H1 (cell line): Measurements from ENCODE around the gene KLRK1. TPM values are rescaled to one million over a fixed set of nuclear protein-coding genes. Genes with fewer than 3 reads are reported as not detected.
"Not testable (repeated sequence)": the region's sequence is repeated elsewhere in the genome, so short reads cannot be mapped to it uniquely, and the experiment has no call there.

Experiments used
- CTCF ChIA-PET: fragments of 300-600 bp; sonication (Branson Sonifier 250); formaldehyde crosslinking; loops from one replicate; lab custom pipeline; 2021; ENCODE audit not compliant: partially characterized antibody; lab: Charles Lee
- POLR2A ChIA-PET: fragments of 300-600 bp; sonication (Branson Sonifier 250); formaldehyde crosslinking; loops from one replicate; lab custom pipeline; 2021; ENCODE audit warnings: inconsistent platforms; ENCODE audit not compliant: partially characterized antibody; lab: Charles Lee
- DNase-seq, 2 experiments: peaks; one replicate each; pipeline versions ENCODE4 v3.0.0 to v3.0.0-alpha.2; 2010 to 2022; ENCODE audit warnings: low spot score in 2 of 2, low read depth in 1 of 2, mixed read lengths in 1 of 2
- FAIRE-seq: peaks from 2 replicates; lab custom pipeline; 2011; peaks lifted over from hg19 to GRCh38; lab: Jason Lieb, UNC
- H2AFZ ChIP-seq: 2 replicates; pipeline ENCODE4 v1.8.1; 2012; ENCODE audit warnings: low read length, inconsistent platforms
- H2AK5ac ChIP-seq: 2 replicates; pipeline ENCODE4 v1.6.1; 2013; ENCODE audit warnings: low read depth, low read length
- H2BK120ac ChIP-seq: replicated peaks from 2 replicates; pipeline ENCODE3; 2013; ENCODE audit warnings: low read depth, low read length, inconsistent platforms
- H2BK12ac ChIP-seq: 2 replicates; pipeline ENCODE4 v1.6.1; 2013; ENCODE audit warnings: low read depth, low read length
- H2BK15ac ChIP-seq: 2 replicates; pipeline ENCODE4 v1.6.1; 2013; ENCODE audit warnings: low read length
- H2BK20ac ChIP-seq: 2 replicates; pipeline ENCODE4 v1.6.1; 2013; ENCODE audit warnings: low read length
- H2BK5ac ChIP-seq: 2 replicates; pipeline ENCODE4 v1.6.1; 2013; ENCODE audit warnings: low read depth, low read length
- H3K14ac ChIP-seq: 2 replicates; pipeline ENCODE4 v1.6.1; 2013; ENCODE audit warnings: inconsistent platforms; ENCODE audit not compliant: insufficient read length
- H3K18ac ChIP-seq: 2 replicates; pipeline ENCODE4 v1.6.1; 2013; ENCODE audit warnings: low read length; ENCODE audit errors: extremely low read depth
- H3K23ac ChIP-seq: 2 replicates; pipeline ENCODE4 v1.6.1; 2013; ENCODE audit warnings: inconsistent platforms; ENCODE audit not compliant: insufficient read length
- H3K23me2 ChIP-seq: 2 replicates; pipeline ENCODE4 v1.6.1; 2013; ENCODE audit warnings: low read depth, low read length
- H3K27ac ChIP-seq: 2 replicates; pipeline ENCODE4 v1.6.1; 2011; ENCODE audit warnings: low read depth, low read length, inconsistent platforms
- H3K27me3 ChIP-seq, 4 experiments: replicated peaks in 1 of 4; 1 replicate in 1 of 4; 2 replicates in 3 of 4; pipeline versions ENCODE4 v1.6.1 to v1.8.1; 2011 to 2013; ENCODE audit warnings: low read length in 3 of 4, mild to moderate bottlenecking in 3 of 4, inconsistent platforms in 2 of 4, mixed read lengths in 2 of 4, moderate library complexity in 1 of 4; ENCODE audit not compliant: control insufficient read depth in 3 of 4, insufficient read depth in 3 of 4; ENCODE audit errors: extremely low read depth in 1 of 4
- H3K36me3 ChIP-seq, 4 experiments: 2 replicates each; pipeline versions ENCODE4 v1.6.1 to v1.8.1; 2011 to 2013; ENCODE audit warnings: mild to moderate bottlenecking in 4 of 4, low read length in 3 of 4, moderate library complexity in 2 of 4, control low read depth in 1 of 4, inconsistent platforms in 1 of 4; ENCODE audit not compliant: insufficient read depth in 4 of 4, control insufficient read depth in 2 of 4
- H3K4ac ChIP-seq: replicated peaks from 2 replicates; pipeline ENCODE3; 2013; ENCODE audit warnings: low read length, low read depth, mixed read lengths, inconsistent platforms; ENCODE audit not compliant: insufficient read length
- H3K4me1 ChIP-seq, 4 experiments: replicated peaks in 1 of 4; 1 replicate in 1 of 4; 2 replicates in 3 of 4; pipeline versions ENCODE4 v1.6.1 to v1.8.1; 2011 to 2013; ENCODE audit warnings: low read length in 3 of 4, inconsistent platforms in 2 of 4, mixed read lengths in 1 of 4; ENCODE audit not compliant: insufficient read depth in 4 of 4, control insufficient read depth in 3 of 4
- H3K4me2 ChIP-seq, 2 experiments: 2 replicates each; pipeline versions ENCODE4 v1.6.1 to v1.8.1; 2011 to 2013; ENCODE audit warnings: low read depth in 2 of 2, low read length in 2 of 2, control low read depth in 1 of 2, inconsistent platforms in 1 of 2, mild to moderate bottlenecking in 1 of 2; ENCODE audit not compliant: insufficient read depth in 1 of 2
- H3K4me3 ChIP-seq, 4 experiments: fragments of 200-600, 300-600 bp in 1 of 4; sonication (generic), shearing (Covaris generic), sonication (Bioruptor Twin) in 1 of 4; 2 replicates each; pipeline versions ENCODE4 v1.5.1 to v1.8.1; 2011 to 2016; ENCODE audit warnings: low read length in 4 of 4, low read depth in 3 of 4, control low read depth in 2 of 4, inconsistent platforms in 2 of 4, mild to moderate bottlenecking in 2 of 4, mixed read lengths in 1 of 4, moderate library complexity in 1 of 4; ENCODE audit not compliant: insufficient read depth in 2 of 4; ENCODE audit errors: extremely low read depth in 1 of 4
- H3K56ac ChIP-seq: replicated peaks from 2 replicates; pipeline ENCODE3; 2013; ENCODE audit warnings: low read depth, mild to moderate bottlenecking, mixed read lengths, low read length, inconsistent platforms; ENCODE audit not compliant: insufficient read length
- H3K79me1 ChIP-seq: 2 replicates; pipeline ENCODE4 v1.6.1; 2013; ENCODE audit warnings: low read depth, low read length, control low read depth
- H3K79me2 ChIP-seq, 2 experiments: 2 replicates each; pipeline versions ENCODE4 v1.6.1 to v1.8.1; 2012 to 2013; ENCODE audit warnings: low read length in 2 of 2, mild to moderate bottlenecking in 2 of 2, inconsistent platforms in 1 of 2; ENCODE audit not compliant: insufficient read depth in 2 of 2, control insufficient read depth in 1 of 2
- H3K9ac ChIP-seq, 4 experiments: replicated peaks in 1 of 4; 1 replicate in 1 of 4; 2 replicates in 3 of 4; pipeline versions ENCODE4 v1.6.1 to v1.8.1; 2011 to 2013; ENCODE audit warnings: low read depth in 3 of 4, low read length in 3 of 4, control low read depth in 2 of 4, mild to moderate bottlenecking in 2 of 4, moderate library complexity in 2 of 4, inconsistent platforms in 1 of 4; ENCODE audit errors: extremely low read depth in 1 of 4
- H3K9me3 ChIP-seq, 2 experiments: 2 replicates each; pipeline versions ENCODE4 v1.6.1 to v1.8.1; 2012 to 2013; ENCODE audit warnings: mild to moderate bottlenecking in 2 of 2, moderate library complexity in 2 of 2, control low read depth in 1 of 2, inconsistent platforms in 1 of 2, low read depth in 1 of 2, low read length in 1 of 2, mixed read lengths in 1 of 2; ENCODE audit not compliant: insufficient read depth in 2 of 2
- H4K20me1 ChIP-seq, 2 experiments: replicated peaks in 1 of 2; 2 replicates each; pipeline versions ENCODE3 to v1.8.1; 2011 to 2013; ENCODE audit warnings: inconsistent platforms in 2 of 2, low read length in 2 of 2, mild to moderate bottlenecking in 1 of 2; ENCODE audit not compliant: insufficient read depth in 2 of 2, control insufficient read depth in 1 of 2
- H4K5ac ChIP-seq: 2 replicates; pipeline ENCODE4 v1.6.1; 2013; ENCODE audit warnings: low read length, low read depth, mixed read lengths, inconsistent platforms; ENCODE audit not compliant: insufficient read length
- H4K8ac ChIP-seq: 2 replicates; pipeline ENCODE4 v1.8.0; 2013; ENCODE audit warnings: mild to moderate bottlenecking, moderate library complexity, low read length, inconsistent platforms; ENCODE audit not compliant: insufficient read depth; ENCODE audit errors: extremely low read depth
- H4K91ac ChIP-seq: replicated peaks from 2 replicates; pipeline ENCODE3; 2013; ENCODE audit warnings: low read length, mixed read lengths, inconsistent platforms; ENCODE audit not compliant: insufficient read length
- WGBS, 2 experiments: shearing (Covaris generic) in 1 of 2; methylation state at CpG; one replicate each; pipeline versions ENCODE4 v1.1.6 to v1.1.7; 2013 to 2015; ENCODE audit warnings: low lambda C conversion rate in 2 of 2, mixed read lengths in 2 of 2, inconsistent platforms in 1 of 2, low coverage in 1 of 2, missing lambda C conversion rate in 1 of 2; ENCODE audit not compliant: insufficient replicate concordance in 2 of 2, insufficient coverage in 1 of 2, insufficient read length in 1 of 2; ENCODE audit errors: extremely low coverage in 1 of 2, missing lambda C conversion rate in 1 of 2; 5-methylcytosine and 5-hydroxymethylcytosine counted together
- polyA plus RNA-seq, 7 experiments: library from polyadenylated mRNA; depleted of rRNA in 3 of 7; stranded (reverse) in 5 of 7; unstranded in 2 of 7; fragments of >200 nt in 5 of 7; fragments of 200-250 nt in 2 of 7; gene quantifications; 1 replicate in 5 of 7; 2 replicates in 1 of 7; 4 replicates in 1 of 7; pipeline versions ENCODE4 v1.2.1 to v1.2.3, GENCODE V29; 2011 to 2013; ENCODE audit warnings: missing spikeins in 2 of 7, mixed read lengths in 2 of 7
- total RNA-seq: library from RNA; stranded (reverse); fragmentation: NEBNext Ultra II Directional; extraction: Animal tissue kit (Norgen Biotek cat#: 25700); gene quantifications from 2 replicates; pipeline ENCODE4 v1.2.1, GENCODE V29; 2021

Gene KLRK1
- total and polyA plus RNA-seq, 2 of the 8 experiments (the other 6 are each of a cell fraction or from before 2014, with no cell fraction given) = not detected

DNA sequence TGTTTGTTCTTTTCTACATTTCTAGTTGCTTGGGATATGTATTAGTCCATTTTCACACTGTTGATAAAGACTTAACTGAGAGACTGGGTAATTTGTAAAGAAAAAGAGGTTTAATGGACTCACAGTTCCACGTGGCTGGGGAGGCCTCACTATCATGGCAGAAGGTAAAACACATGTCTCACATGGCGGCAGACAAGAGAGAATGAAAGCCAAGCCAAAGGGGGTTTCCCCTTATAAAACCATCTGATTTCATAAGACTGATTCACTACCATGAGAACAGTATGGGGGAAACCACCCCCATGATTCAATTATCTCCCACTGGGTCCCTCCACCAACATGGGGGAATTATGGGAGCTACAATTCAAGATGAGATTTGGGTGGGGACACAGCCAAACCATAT, 61.1 kb downstream of the KLRK1 start:
- H4K20me1 ChIP-seq, H2BK5ac ChIP-seq, H2BK12ac ChIP-seq, H2BK20ac ChIP-seq, H3K4me2 ChIP-seq, H3K27me3 ChIP-seq, H3K18ac ChIP-seq, H3K79me1 ChIP-seq, H2BK15ac ChIP-seq, H2AFZ ChIP-seq, H3K23me2 ChIP-seq, POLR2A ChIA-PET, H3K27ac ChIP-seq, H3K23ac ChIP-seq, H3K36me3 ChIP-seq, H3K9me3 ChIP-seq, H2AK5ac ChIP-seq, H2BK120ac ChIP-seq, H4K8ac ChIP-seq, H3K4ac ChIP-seq, H3K9ac ChIP-seq, FAIRE-seq, H3K4me3 ChIP-seq, H3K79me2 ChIP-seq, H3K56ac ChIP-seq, DNase-seq, H3K14ac ChIP-seq, H4K91ac ChIP-seq, H3K4me1 ChIP-seq, H4K5ac ChIP-seq: not testable (repeated sequence)
- WGBS, 2 experiments = 82% methylated on average over 2 of the region's 2 CpGs; no CpG with 5 or more reads in 1 of the 2 experiments
- CTCF ChIA-PET = interaction anchor here (0.6 to 5.4 kb wide), 2 partner anchors 38 to 234 kb away, joined by 3 to 32 read pairs; no protein-coding TSS in a partner anchor

Other genes starting within 250 kb of the KLRK1 start
- not detected in 2 replicates for gene OLR1, start 217.9 kb downstream of the KLRK1 start, total RNA-seq
- gene OLR1, start 217.9 kb downstream of the KLRK1 start, polyA plus RNA-seq (2011; rRNA removed) = not detected in 2 replicates
- gene TMEM52B, start 211.0 kb downstream of the KLRK1 start, total RNA-seq = not detected in 2 replicates
- gene TMEM52B, start 211.0 kb downstream of the KLRK1 start, polyA plus RNA-seq (2011; rRNA removed) = not detected in 2 replicates
- 80.9 and 87.9 TPM in 2 replicates for gene GABARAPL1, start 177.2 kb downstream of the KLRK1 start, total RNA-seq
- 35.9 and 56.1 TPM in 2 replicates for gene GABARAPL1, start 177.2 kb downstream of the KLRK1 start, polyA plus RNA-seq (2011; rRNA removed)
- gene KLRD1, start 82.2 kb downstream of the KLRK1 start, total RNA-seq = 0.06 TPM in 1 of 2 replicates, not detected in the other
- gene KLRD1, start 82.2 kb downstream of the KLRK1 start, polyA plus RNA-seq (2011; rRNA removed) = under 0.01 and 0.02 TPM in 2 replicates
- gene KLRC4, start 19.7 kb upstream of the KLRK1 start, total RNA-seq = not detected in 2 replicates
- not detected in 2 replicates for gene KLRC4, start 19.7 kb upstream of the KLRK1 start, polyA plus RNA-seq (2011; rRNA removed)
- not detected in 2 replicates for gene KLRC3, start 30.6 kb upstream of the KLRK1 start, total RNA-seq
- gene KLRC3, start 30.6 kb upstream of the KLRK1 start, polyA plus RNA-seq (2011; rRNA removed) = not detected in 2 replicates
- not detected in 2 replicates for gene KLRC2, start 46.0 kb upstream of the KLRK1 start, total RNA-seq
- not detected in 2 replicates for gene KLRC2, start 46.0 kb upstream of the KLRK1 start, polyA plus RNA-seq (2011; rRNA removed)
- gene KLRC1, start 63.3 kb upstream of the KLRK1 start, total RNA-seq = not detected in 2 replicates
- not detected in 2 replicates for gene KLRC1, start 63.3 kb upstream of the KLRK1 start, polyA plus RNA-seq (2011; rRNA removed)
- gene EIF2S3B, start 115.8 kb upstream of the KLRK1 start, total RNA-seq = 5.3 and 6.7 TPM in 2 replicates
- gene EIF2S3B, start 115.8 kb upstream of the KLRK1 start, polyA plus RNA-seq (2011; rRNA removed) = 2.8 and 3.1 TPM in 2 replicates
- gene MAGOHB, start 223.6 kb upstream of the KLRK1 start, total RNA-seq = 51.9 and 53.7 TPM in 2 replicates
- 6.6 and 21.5 TPM in 2 replicates for gene MAGOHB, start 223.6 kb upstream of the KLRK1 start, polyA plus RNA-seq (2011; rRNA removed)